GM21381 (cell line): ENCODE measurements around the gene RLN3.

ENCODE experiments used
- ATAC-seq: cut with Tn5 transposase; IDR thresholded peaks from one replicate; pipeline ENCODE4 v1.9.1; 2021; ENCODE audit warnings: mild to moderate bottlenecking, moderate library complexity; ENCODE audit not compliant: unreplicated experiment

RLN3 gene

GRCh38 chr19:14053500-14053899 lies 25.6 kb downstream of the RLN3 start:
- no peak for ATAC-seq

GRCh38 chr19:14054099-14054498 lies 26.2 kb downstream of the RLN3 start:
- ATAC-seq: no peak

- no peak for ATAC-seq
Observed at GRCh38 chr19:14054721-14055120, 26.8 kb downstream of the RLN3 start.

GRCh38 chr19:14055396-14055795 lies 27.4 kb downstream of the RLN3 start:
- no peak for ATAC-seq

- no peak for ATAC-seq
Observed at GRCh38 chr19:14056069-14056666, 28.2 kb downstream of the RLN3 start.

GRCh38 chr19:14056741-14057356 lies 28.9 kb downstream of the RLN3 start:
- no peak for ATAC-seq

- no peak for ATAC-seq
Observed at GRCh38 chr19:14058182-14059092, 30.5 kb downstream of the RLN3 start.

- no peak for ATAC-seq
Observed at GRCh38 chr19:14059093-14059480, 31.1 kb downstream of the RLN3 start.

GRCh38 chr19:14059652-14060155 lies 31.8 kb downstream of the RLN3 start:
- ATAC-seq: no peak

GRCh38 chr19:14061081-14061749 lies 33.3 kb downstream of the RLN3 start:
- ATAC-seq: no peak

GRCh38 chr19:14061751-14062557 lies 34.0 kb downstream of the RLN3 start, which contains the start of gene PALM3:
PALM3 (minus strand) TSS chr19:14062076; CDS start chr19:14061980, 96 bp downstream.
- no peak for ATAC-seq

GRCh38 chr19:14062558-14062855 lies 34.6 kb downstream of the RLN3 start:
- no peak for ATAC-seq

- no peak for ATAC-seq
Observed at GRCh38 chr19:14063105-14063504, 35.2 kb downstream of the RLN3 start.

GRCh38 chr19:14066134-14066533 lies 38.2 kb downstream of the RLN3 start:
- no peak for ATAC-seq

- ATAC-seq: no peak
Observed at GRCh38 chr19:14070268-14071050, 42.5 kb downstream of the RLN3 start.

GRCh38 chr19:14072535-14073260 lies 44.8 kb downstream of the RLN3 start, which contains the start of gene MISP3:
MISP3 (plus strand) TSS chr19:14072786; CDS start chr19:14073310, 524 bp downstream.
- ATAC-seq: no peak

GRCh38 chr19:14073261-14073924 lies 45.4 kb downstream of the RLN3 start:
- peak; percentile 47 for ATAC-seq
